Vagina (tissue), 2 donors: ENCODE results near the gene KANK4. TPM values are rescaled to one million over a fixed set of nuclear protein-coding genes. Genes with fewer than 3 reads are reported as not detected.

Source experiments
- DNase-seq, 2 donors: peaks; one replicate each; pipeline ENCODE4 v3.0.0-alpha.2; 2017; ENCODE audit errors: extremely low spot score in 2 of 2
- H3K27ac ChIP-seq: fragments of 200-600 bp; sonication (generic); one replicate; pipeline ENCODE4 v1.5.1; 2019
- H3K27me3 ChIP-seq: fragments of 200-600 bp; sonication (generic); one replicate; pipeline ENCODE4 v1.5.1; 2019
- H3K36me3 ChIP-seq, 2 donors: fragments of 200-600 bp; sonication (generic); one replicate each; pipeline ENCODE4 v1.5.1; 2017 to 2019
- H3K4me1 ChIP-seq: fragments of 200-600 bp; sonication (generic); one replicate; pipeline ENCODE4 v1.5.1; 2019
- H3K4me3 ChIP-seq, 2 donors: fragments of 200-600 bp; sonication (generic); 1 replicate in 1 of 2; 2 replicates in 1 of 2; pipeline ENCODE4 v1.5.1; 2016 to 2019
- H3K9me3 ChIP-seq: fragments of 200-600 bp; sonication (generic); one replicate; pipeline ENCODE4 v1.5.1; 2019
- POLR2A ChIP-seq, 2 donors: fragments of 450-650 bp; IDR thresholded peaks; one replicate each; pipeline ENCODE4 v1.6.1; 2017; ENCODE audit warnings: antibody characterized with exemption in 2 of 2, mild to moderate bottlenecking in 2 of 2, moderate library complexity in 2 of 2
- POLR2AphosphoS5 ChIP-seq, 2 donors: sonication (generic); formaldehyde crosslinking; IDR thresholded peaks; one replicate each; pipeline ENCODE4 v1.9.0; 2017; ENCODE audit warnings: antibody characterized with exemption in 2 of 2, mild to moderate bottlenecking in 2 of 2, low read depth in 1 of 2; ENCODE audit not compliant: insufficient read depth in 1 of 2
- intact Hi-C: fragments of 100-400 bp; cut with DNase I; formaldehyde crosslinking; loops from one replicate; pipeline ENCODE4 v1.15.1; 2023
- total RNA-seq: library from RNA; depleted of rRNA; stranded (reverse); fragments of >200 nt; gene quantifications from one replicate; pipeline ENCODE4 v1.2.3, GENCODE V29; 2016
- TF ChIP-seq, protein P1 (sequence below), 3 experiments: fragments of 450-650 bp in 2 of 3; fragments of 200-600 bp in 1 of 3; sonication (generic) in 1 of 3; IDR thresholded peaks; one replicate each; pipeline ENCODE4 v1.5.1; 2017 to 2019; ENCODE audit warnings: antibody characterized with exemption in 3 of 3, mild to moderate bottlenecking in 2 of 3, moderate library complexity in 2 of 3

The KANK4 gene
- total RNA-seq, 1 donor from 2014 or later: 1.2 TPM

GRCh38 chr1:62269851-62270495 lies 49.3 kb downstream of the KANK4 start:
- H3K4me1 ChIP-seq: no peaks in the 10 kb centered on the region

GRCh38 chr1:62269439-62269838 lies 49.8 kb downstream of the KANK4 start:
- Histone ChIP-seq H3K27me3 (no peaks in the 10 kb centered on the region), H3K36me3 (no peaks in the 10 kb centered on the region), H3K9me3 (no peaks in the 10 kb centered on the region), H3K4me3 (no peak overlapping the region), H3K4me1 (no peaks in the 10 kb centered on the region), H3K27ac (no peak overlapping the region)
- TF ChIP-seq POLR2AphosphoS5 (IDR thresholded peaks at IDR 0.05; ENCODE audit: insufficient read depth in 1 of 2, low read depth in 1 of 2) (no peak), POLR2A (IDR thresholded peaks at IDR 0.05) (no peak)
- TF ChIP-seq, protein P1, sequence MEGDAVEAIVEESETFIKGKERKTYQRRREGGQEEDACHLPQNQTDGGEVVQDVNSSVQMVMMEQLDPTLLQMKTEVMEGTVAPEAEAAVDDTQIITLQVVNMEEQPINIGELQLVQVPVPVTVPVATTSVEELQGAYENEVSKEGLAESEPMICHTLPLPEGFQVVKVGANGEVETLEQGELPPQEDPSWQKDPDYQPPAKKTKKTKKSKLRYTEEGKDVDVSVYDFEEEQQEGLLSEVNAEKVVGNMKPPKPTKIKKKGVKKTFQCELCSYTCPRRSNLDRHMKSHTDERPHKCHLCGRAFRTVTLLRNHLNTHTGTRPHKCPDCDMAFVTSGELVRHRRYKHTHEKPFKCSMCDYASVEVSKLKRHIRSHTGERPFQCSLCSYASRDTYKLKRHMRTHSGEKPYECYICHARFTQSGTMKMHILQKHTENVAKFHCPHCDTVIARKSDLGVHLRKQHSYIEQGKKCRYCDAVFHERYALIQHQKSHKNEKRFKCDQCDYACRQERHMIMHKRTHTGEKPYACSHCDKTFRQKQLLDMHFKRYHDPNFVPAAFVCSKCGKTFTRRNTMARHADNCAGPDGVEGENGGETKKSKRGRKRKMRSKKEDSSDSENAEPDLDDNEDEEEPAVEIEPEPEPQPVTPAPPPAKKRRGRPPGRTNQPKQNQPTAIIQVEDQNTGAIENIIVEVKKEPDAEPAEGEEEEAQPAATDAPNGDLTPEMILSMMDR (IDR thresholded peaks at IDR 0.05): no peak
- DNase-seq: no peak
- intact Hi-C loops: no loop called here

More at GRCh38 chr1:62269851-62270495, 49.3 kb downstream of the KANK4 start:
- H3K27me3 ChIP-seq: no peaks in the 10 kb centered on the region
- TF ChIP-seq POLR2A (IDR thresholded peaks at IDR 0.05): no peak
- TF ChIP-seq, protein P1 (IDR thresholded peaks at IDR 0.05): no peak
- no peak for TF ChIP-seq POLR2AphosphoS5 (IDR thresholded peaks at IDR 0.05; ENCODE audit: insufficient read depth in 1 of 2, low read depth in 1 of 2)
- H3K27ac ChIP-seq: no peak overlapping the region
- H3K9me3 ChIP-seq: no peaks in the 10 kb centered on the region
- H3K36me3 ChIP-seq: no peaks in the 10 kb centered on the region
- H3K4me3 ChIP-seq: no peak overlapping the region
- intact Hi-C loops: no loop called here
- DNase-seq: no peak

GRCh38 chr1:62268315-62268714 lies 50.9 kb downstream of the KANK4 start:
- Histone ChIP-seq H3K27ac (no peak overlapping the region), H3K4me3 (no peak overlapping the region), H3K36me3 (no peaks in the 10 kb centered on the region), H3K4me1 (no peaks in the 10 kb centered on the region), H3K27me3 (no peaks in the 10 kb centered on the region), H3K9me3 (no peaks in the 10 kb centered on the region)
- intact Hi-C loops: no loop called here
- no peak for DNase-seq
- TF ChIP-seq POLR2A (IDR thresholded peaks at IDR 0.05) (no peak), POLR2AphosphoS5 (IDR thresholded peaks at IDR 0.05; ENCODE audit: insufficient read depth in 1 of 2, low read depth in 1 of 2) (no peak)
- TF ChIP-seq, protein P1 (IDR thresholded peaks at IDR 0.05): no peak

DNA sequence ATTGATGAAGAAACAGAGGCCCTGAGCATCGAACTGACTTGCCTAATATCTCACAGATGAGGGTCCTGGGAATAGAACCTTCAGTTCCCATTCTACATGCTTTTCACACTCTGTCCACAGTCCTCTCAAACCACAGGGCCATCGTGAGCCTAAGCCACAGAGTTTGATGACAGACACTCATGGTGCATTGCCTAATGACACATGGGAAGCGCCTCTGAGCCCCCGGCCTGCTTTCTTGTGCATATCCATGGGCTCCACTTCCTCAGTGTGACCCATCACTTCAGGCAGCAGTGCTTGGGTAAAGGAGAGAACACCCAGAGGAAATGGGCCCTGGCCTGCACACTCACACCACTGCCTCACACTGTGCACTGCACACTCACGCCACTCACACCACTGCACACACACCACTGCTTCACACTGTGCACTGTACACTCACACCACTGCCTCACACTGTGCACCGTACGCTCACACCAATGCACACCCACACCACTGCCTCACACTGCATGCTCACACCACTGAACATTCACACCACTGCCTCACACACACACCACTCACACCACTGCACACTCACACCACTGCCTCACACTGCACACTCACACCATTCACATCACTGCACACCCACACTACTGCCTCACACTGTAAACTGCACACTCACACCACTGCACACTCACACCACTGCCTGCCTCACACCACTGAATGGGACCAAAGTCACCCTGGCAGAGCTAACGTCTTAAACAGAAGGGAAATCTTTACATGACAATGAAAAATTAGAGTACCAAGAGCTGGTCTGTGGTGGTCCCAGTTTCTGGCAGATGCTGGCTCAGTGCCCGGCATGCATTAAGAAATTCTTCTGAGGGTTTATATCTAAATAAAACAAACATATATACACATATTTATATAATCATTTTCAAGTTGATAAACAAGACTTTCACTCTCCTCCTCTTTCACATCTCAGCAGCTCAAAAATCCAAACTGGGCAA lies 53.0 kb downstream of the KANK4 start:
- Histone ChIP-seq H3K9me3 (no peaks in the 10 kb centered on the region), H3K36me3 (no peaks in the 10 kb centered on the region), H3K4me3 (no peak overlapping the region), H3K4me1 (no peaks in the 10 kb centered on the region), H3K27me3 (no peaks in the 10 kb centered on the region), H3K27ac (no peak overlapping the region)
- no peak for DNase-seq
- intact Hi-C loops: no loop called here
- TF ChIP-seq, protein P1 (IDR thresholded peaks at IDR 0.05): no peak
- no peak for TF ChIP-seq POLR2AphosphoS5 (IDR thresholded peaks at IDR 0.05; ENCODE audit: insufficient read depth in 1 of 2, low read depth in 1 of 2)
- TF ChIP-seq POLR2A (IDR thresholded peaks at IDR 0.05): no peak
